Endothelial cell of umbilical vein (primary cell): ENCODE data around the gene COA4. TPM values are rescaled to one million over a fixed set of nuclear protein-coding genes. Genes with fewer than 3 reads are reported as not detected.

Source experiments
- BruUV-seq: library from RNA; stranded (reverse); fragments of 400-500 nt; replicated peaks from 2 replicates; lab custom pipeline; 2021; lab: Mats Ljungman, UMichigan
- CTCF ChIA-PET: fragments of 300-600, 350-600 bp; sonication (Branson Sonifier 250); formaldehyde crosslinking; loops from one replicate; lab custom pipeline; 2021; ENCODE audit warnings: antibody characterized with exemption, inconsistent platforms; lab: Charles Lee
- POLR2A ChIA-PET: fragments of 300-600, 350-600 bp; sonication (Branson Sonifier 250); formaldehyde crosslinking; loops from one replicate; lab custom pipeline; 2021; ENCODE audit warnings: antibody characterized with exemption, inconsistent platforms; lab: Charles Lee
- DNase-seq: peaks from one replicate; pipeline ENCODE4 v3.0.0-alpha.2; 2011; ENCODE audit warnings: low read depth, low spot score
- FAIRE-seq: peaks from 2 replicates; lab custom pipeline; 2011; peaks lifted over from hg19 to GRCh38; lab: Jason Lieb, UNC
- H2AFZ ChIP-seq: 2 replicates; pipeline ENCODE4 v1.6.0; 2012; ENCODE audit warnings: low read depth, low read length, control low read depth, inconsistent platforms
- H3K27ac ChIP-seq: 2 replicates; pipeline ENCODE4 v1.5.1; 2011; ENCODE audit warnings: low read depth, mild to moderate bottlenecking, control low read depth, low read length, moderate library complexity; ENCODE audit not compliant: insufficient read depth
- H3K27me3 ChIP-seq, 2 experiments: 2 replicates each; pipeline versions ENCODE4 v1.6.0 to v1.6.1; 2011; ENCODE audit warnings: low read length in 2 of 2, mixed read lengths in 1 of 2; ENCODE audit not compliant: control insufficient read depth in 2 of 2, insufficient read depth in 2 of 2
- H3K36me3 ChIP-seq, 2 experiments: 2 replicates in 1 of 2; 3 replicates in 1 of 2; pipeline ENCODE4 v1.5.1; 2011; ENCODE audit warnings: low read length in 2 of 2, mild to moderate bottlenecking in 1 of 2, moderate library complexity in 1 of 2; ENCODE audit not compliant: control insufficient read depth in 2 of 2, insufficient read depth in 2 of 2; ENCODE audit errors: extremely low read depth in 1 of 2
- H3K4me1 ChIP-seq: 3 replicates; pipeline ENCODE4 v1.5.1; 2011; ENCODE audit warnings: mild to moderate bottlenecking, low read length; ENCODE audit not compliant: control insufficient read depth, insufficient read depth; ENCODE audit errors: extremely low read depth
- H3K4me2 ChIP-seq: 2 replicates; pipeline ENCODE4 v1.6.1; 2011; ENCODE audit warnings: low read length, control low read depth, mixed read lengths; ENCODE audit not compliant: insufficient read depth
- H3K4me3 ChIP-seq, 3 experiments: fragments of 200-600 bp in 1 of 3; sonication (generic), shearing (Covaris generic) in 1 of 3; replicated peaks in 1 of 3; 2 replicates each; pipeline ENCODE4 v1.5.1; 2011 to 2016; ENCODE audit warnings: control low read depth in 3 of 3, low read length in 3 of 3, mild to moderate bottlenecking in 2 of 3, inconsistent platforms in 1 of 3, low read depth in 1 of 3, moderate library complexity in 1 of 3; ENCODE audit not compliant: insufficient read depth in 1 of 3
- H3K79me2 ChIP-seq: 2 replicates; pipeline ENCODE4 v1.6.0; 2012; ENCODE audit warnings: low read length, inconsistent platforms; ENCODE audit not compliant: control insufficient read depth, insufficient read depth
- H3K9ac ChIP-seq: replicated peaks from 2 replicates; pipeline ENCODE3; 2011; ENCODE audit warnings: low read length, control low read depth; ENCODE audit not compliant: insufficient read depth; ENCODE audit errors: extremely low read depth
- H3K9me1 ChIP-seq: replicated peaks from 3 replicates; pipeline ENCODE4 v1.6.0; 2011; ENCODE audit warnings: mild to moderate bottlenecking, low read length; ENCODE audit not compliant: control insufficient read depth, insufficient read depth; ENCODE audit errors: extremely low read depth
- H3K9me3 ChIP-seq: replicated peaks from 2 replicates; pipeline ENCODE4 v1.5.1; 2012; ENCODE audit warnings: low read length, inconsistent platforms; ENCODE audit not compliant: control insufficient read depth, insufficient read depth
- H4K20me1 ChIP-seq: replicated peaks from 2 replicates; pipeline ENCODE3; 2011; ENCODE audit warnings: mild to moderate bottlenecking, low read length; ENCODE audit not compliant: control insufficient read depth, insufficient read depth; ENCODE audit errors: extremely low read depth
- CTCF ChIP-seq, 2 donors: IDR thresholded peaks; 1 replicate in 1 of 2; 2 replicates in 1 of 2; pipeline ENCODE4 v1.5.1; 2011; ENCODE audit warnings: low read length in 2 of 2, mild to moderate bottlenecking in 2 of 2, moderate library complexity in 2 of 2, control low read depth in 1 of 2, inconsistent platforms in 1 of 2, low read depth in 1 of 2; ENCODE audit not compliant: insufficient read depth in 1 of 2; ENCODE audit errors: extremely low read depth in 1 of 2
- EZH2 ChIP-seq: IDR thresholded peaks from 2 replicates; pipeline ENCODE4 v1.6.1; 2012; ENCODE audit warnings: borderline replicate concordance, low read depth, mild to moderate bottlenecking, moderate library complexity, low read length, inconsistent platforms; ENCODE audit not compliant: severe bottlenecking
- FOS ChIP-seq: IDR thresholded peaks from 2 replicates; pipeline ENCODE4 v1.6.1; 2011; ENCODE audit warnings: mild to moderate bottlenecking, low read length, moderate library complexity, borderline replicate concordance; ENCODE audit not compliant: insufficient read depth
- GATA2 ChIP-seq: IDR thresholded peaks from 2 replicates; pipeline ENCODE4 v1.7.0; 2011; ENCODE audit warnings: low read depth, mild to moderate bottlenecking, moderate library complexity, mixed read lengths, low read length; ENCODE audit not compliant: insufficient read length, insufficient read depth
- JUN ChIP-seq: IDR thresholded peaks from 2 replicates; pipeline ENCODE4 v1.6.1; 2011; ENCODE audit warnings: borderline replicate concordance, low read depth; ENCODE audit not compliant: insufficient read length, insufficient read depth
- MYC ChIP-seq: IDR thresholded peaks from one replicate; pipeline ENCODE4 v1.6.1; 2011; ENCODE audit warnings: mild to moderate bottlenecking, low read depth, low read length
- POLR2A ChIP-seq: IDR thresholded peaks from 2 replicates; pipeline ENCODE4 v1.6.1; 2012; ENCODE audit warnings: low read depth, mild to moderate bottlenecking, control low read depth, low read length
- POLR2AphosphoS5 ChIP-seq: IDR thresholded peaks from 2 replicates; pipeline ENCODE4 v1.6.1; 2012; ENCODE audit warnings: low read depth, mild to moderate bottlenecking, control low read depth, low read length, moderate library complexity; ENCODE audit not compliant: insufficient read depth
- dilution Hi-C: fragments of 300-500 bp; cut with MboI; formaldehyde crosslinking; loops from one replicate; pipeline ENCODE4 v1.15.0; 2019; ENCODE audit warnings: low sequenced_read_pairs; ENCODE audit not compliant: extremely low pct_ligation_motif_present
- intact Hi-C: fragments of 100-400 bp; cut with micrococcal nuclease; formaldehyde crosslinking; loops from one replicate; pipeline ENCODE4 v1.10.0; 2022
- polyA plus RNA-seq, 4 experiments: library from polyadenylated mRNA; depleted of rRNA in 3 of 4; stranded (reverse) in 3 of 4; unstranded in 1 of 4; fragments of >200 nt; gene quantifications; 2 replicates each; pipeline versions ENCODE4 v1.2.1 to v1.2.3, GENCODE V29; 2011 to 2012; ENCODE audit warnings: missing spikeins in 1 of 4
- total RNA-seq: library from RNA; stranded (reverse); gene quantifications from 2 replicates; pipeline ENCODE4 v1.2.3, GENCODE V29; 2021
- TF ChIP-seq, protein P1 (sequence below): IDR thresholded peaks from 2 replicates; pipeline ENCODE4 v1.6.1; 2011; ENCODE audit not compliant: insufficient read depth, insufficient read length

Gene COA4
- total and polyA plus RNA-seq, 2 donors (not counting 3 experiments of a cell fraction or from before 2014, with no cell fraction given): 58.1 to 120 TPM

- no peaks in the 10 kb centered on the region for H3K9me1 ChIP-seq
- CTCF ChIA-PET: no interaction called here
- no peak overlapping the region for H3K9ac ChIP-seq
- H4K20me1 ChIP-seq: no peaks in the 10 kb centered on the region
- H3K27me3 ChIP-seq: no peaks in the 10 kb centered on the region
- H3K36me3 ChIP-seq: peaks cover 0 to 3% of the 10 kb centered on the region in 2 experiments
- no peaks in the 10 kb centered on the region for H3K4me1 ChIP-seq
- intact Hi-C loops (no loop called here), dilution Hi-C loops (no loop called here)
- H3K79me2 ChIP-seq: no peaks in the 10 kb centered on the region
- TF ChIP-seq EZH2 (no peak), GATA2 (no peak), JUN (no peak), MYC (no peak), FOS (no peak), CTCF (IDR thresholded peaks at IDR 0.05; ENCODE audit: extremely low read depth in 1 of 2, insufficient read depth in 1 of 2, low read depth in 1 of 2, low read length in 2 of 2) (no peak), POLR2A (no peak), POLR2AphosphoS5 (no peak)
- TF ChIP-seq, protein P1, sequence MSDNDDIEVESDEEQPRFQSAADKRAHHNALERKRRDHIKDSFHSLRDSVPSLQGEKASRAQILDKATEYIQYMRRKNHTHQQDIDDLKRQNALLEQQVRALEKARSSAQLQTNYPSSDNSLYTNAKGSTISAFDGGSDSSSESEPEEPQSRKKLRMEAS: no peak
- no peak for FAIRE-seq
- no peak overlapping the region for H2AFZ ChIP-seq
- no peak overlapping the region for H3K4me3 ChIP-seq
- POLR2A ChIA-PET: no interaction called here
- no peak for DNase-seq
- H3K4me2 ChIP-seq: no peak overlapping the region
- BruUV-seq: no TSS peak
- H3K27ac ChIP-seq: no peak overlapping the region
- H3K9me3 ChIP-seq: no peaks in the 10 kb centered on the region
These were observed 38.1 kb downstream of the COA4 start for GRCh38 chr11:73838443-73839122.
